Lung (tissue), 12 donors: Measurements from ENCODE around the gene CA10. TPM values are rescaled to one million over a fixed set of nuclear protein-coding genes. Genes with fewer than 3 reads are reported as not detected.
A peak's percentile ranks its signal among the peaks of the same experiment; 100 is the strongest.

ENCODE experiments used
- ATAC-seq: fragments of 200-7000 bp; cut with Tn5 transposase; one replicate; pipeline ENCODE4 v1.9.1; 2020; ENCODE audit warnings: moderate number of reproducible peaks; ENCODE audit not compliant: insufficient read depth, low FRiP score
- DNase-seq, 3 donors: peaks; one replicate each; pipeline ENCODE4 v3.0.0-alpha.2; 2013 to 2017
- H3K27ac ChIP-seq, 2 donors: one replicate each; pipeline ENCODE4 v1.5.1; 2013; ENCODE audit warnings: mild to moderate bottlenecking in 2 of 2, moderate library complexity in 2 of 2, control low read depth in 1 of 2, inconsistent platforms in 1 of 2, low read depth in 1 of 2, low read length in 1 of 2
- H3K27me3 ChIP-seq, 3 donors: one replicate each; pipeline ENCODE4 v1.5.1; 2013; ENCODE audit warnings: low read length in 2 of 3; ENCODE audit not compliant: control insufficient read depth in 3 of 3, insufficient read depth in 3 of 3
- H3K36me3 ChIP-seq, 4 donors: one replicate each; pipeline ENCODE4 v1.5.1; 2013; ENCODE audit warnings: low read length in 4 of 4, mild to moderate bottlenecking in 1 of 4, moderate library complexity in 1 of 4; ENCODE audit not compliant: control insufficient read depth in 4 of 4, insufficient read depth in 4 of 4
- H3K4me1 ChIP-seq, 5 donors: one replicate each; pipeline ENCODE4 v1.5.1; 2013; ENCODE audit warnings: low read length in 5 of 5, mild to moderate bottlenecking in 2 of 5, moderate library complexity in 1 of 5; ENCODE audit not compliant: control insufficient read depth in 5 of 5, insufficient read depth in 5 of 5
- H3K4me3 ChIP-seq: one replicate; pipeline ENCODE4 v1.5.1; 2013; ENCODE audit warnings: mild to moderate bottlenecking, control low read depth, moderate library complexity
- H3K9ac ChIP-seq, 2 donors: one replicate each; pipeline ENCODE4 v1.5.1; 2013; ENCODE audit warnings: low read length in 2 of 2, control low read depth in 1 of 2; ENCODE audit not compliant: insufficient read depth in 1 of 2
- H3K9me3 ChIP-seq, 4 donors: one replicate each; pipeline ENCODE4 v1.5.1; 2013; ENCODE audit warnings: low read length in 3 of 4, mild to moderate bottlenecking in 1 of 4, moderate library complexity in 1 of 4; ENCODE audit not compliant: control insufficient read depth in 4 of 4, insufficient read depth in 3 of 4
- WGBS, 2 donors: extraction: QIAGEN DNeasy Blood & Tissue Kit; methylation state at CpG; one replicate each; pipeline ENCODE4 v1.1.7; 2013; 5-methylcytosine and 5-hydroxymethylcytosine counted together
- polyA plus RNA-seq, 2 donors: library from polyadenylated mRNA; stranded (reverse); fragments of 200-250 nt; gene quantifications; one replicate each; pipeline ENCODE4 v1.2.1, GENCODE V29; 2013
- total RNA-seq, 2 donors: library from RNA; depleted of rRNA in 1 of 2; stranded (reverse); fragments of >200 nt in 1 of 2; gene quantifications; one replicate each; pipeline ENCODE4 v1.2.1, GENCODE V29; 2014 to 2021
- TF ChIP-seq, protein P1 (sequence below): IDR thresholded peaks from 2 replicates; pipeline ENCODE4 v1.5.1; 2012; ENCODE audit warnings: mild to moderate bottlenecking; ENCODE audit errors: control extremely low read depth, extremely low read depth
- donor health status: control.
- donor health status: control.
- donor health status: Bipolar disorder and iron deficiency.
- donor health status: healthy.
- donor health status: DM: yes; HTN: yes; CAD: no.

Gene CA10
- total and polyA plus RNA-seq, 4 donors, result 0.04 to 0.17 TPM; not detected in 2

DNA sequence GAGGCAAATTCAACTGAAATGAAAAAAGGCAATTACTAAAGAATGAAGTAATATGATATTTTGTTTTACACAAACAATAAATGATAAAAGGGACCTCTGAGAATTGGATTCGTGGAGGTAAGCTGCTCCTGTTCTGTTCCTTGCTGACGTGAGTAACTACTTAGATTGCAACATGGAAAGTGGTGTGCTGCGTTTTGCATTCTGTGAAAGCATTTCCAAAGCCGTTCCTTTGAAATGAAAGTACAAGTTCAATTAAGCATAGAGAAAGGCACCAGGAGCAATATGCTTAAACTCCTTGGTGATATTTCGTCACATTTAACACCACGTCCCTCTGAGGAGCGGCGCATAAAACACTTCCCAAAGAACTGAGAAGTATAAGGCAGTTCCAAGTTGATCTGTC, 516.5 kb downstream of the CA10 start:
- 71 to 78% methylated on average over 8 of the region's 8 CpGs for WGBS, 2 donors
- H3K36me3 ChIP-seq, result no peaks in the 10 kb centered on the region

DNA sequence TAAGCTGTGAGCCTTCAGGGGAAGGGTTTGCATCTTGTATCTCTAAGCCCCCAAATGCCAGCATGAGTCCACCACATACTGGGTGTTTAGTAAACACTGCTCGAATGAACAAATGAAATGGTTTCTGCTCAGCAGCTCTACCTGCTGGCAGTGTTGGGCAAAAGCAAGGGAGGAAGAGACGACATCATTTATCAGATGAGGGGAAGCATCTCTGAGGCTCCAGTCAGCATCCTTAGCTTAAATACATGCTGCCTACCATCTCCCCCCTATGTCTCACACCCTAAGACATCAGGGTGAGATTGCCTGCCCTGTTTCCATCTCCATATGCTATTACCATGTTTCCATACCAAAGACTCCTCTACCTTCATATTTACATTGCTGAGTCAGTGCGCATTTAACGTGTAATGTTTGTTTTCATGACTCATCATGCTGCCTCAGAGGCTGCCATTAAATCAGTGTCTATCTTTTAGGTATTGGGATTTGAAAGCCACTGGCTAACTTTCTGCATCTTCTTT, 518.3 kb downstream of the CA10 start:
- 31 to 40% methylated on average over 4 of the region's 4 CpGs for WGBS, 2 donors
- Histone ChIP-seq H3K4me3 (no peak overlapping the region), H3K9ac (no peak overlapping the region), H3K4me1 (peaks cover 0 to 13% (median 0%) of the 10 kb centered on the region in 5 donors), H3K27me3 (peaks cover 0 to 19% (median 8%) of the 10 kb centered on the region in 3 donors), H3K36me3 (no peaks in the 10 kb centered on the region), H3K9me3 (no peaks in the 10 kb centered on the region), H3K27ac (no peak overlapping the region)
- no peak for DNase-seq
- ATAC-seq, result no peak
- TF ChIP-seq, protein P1, sequence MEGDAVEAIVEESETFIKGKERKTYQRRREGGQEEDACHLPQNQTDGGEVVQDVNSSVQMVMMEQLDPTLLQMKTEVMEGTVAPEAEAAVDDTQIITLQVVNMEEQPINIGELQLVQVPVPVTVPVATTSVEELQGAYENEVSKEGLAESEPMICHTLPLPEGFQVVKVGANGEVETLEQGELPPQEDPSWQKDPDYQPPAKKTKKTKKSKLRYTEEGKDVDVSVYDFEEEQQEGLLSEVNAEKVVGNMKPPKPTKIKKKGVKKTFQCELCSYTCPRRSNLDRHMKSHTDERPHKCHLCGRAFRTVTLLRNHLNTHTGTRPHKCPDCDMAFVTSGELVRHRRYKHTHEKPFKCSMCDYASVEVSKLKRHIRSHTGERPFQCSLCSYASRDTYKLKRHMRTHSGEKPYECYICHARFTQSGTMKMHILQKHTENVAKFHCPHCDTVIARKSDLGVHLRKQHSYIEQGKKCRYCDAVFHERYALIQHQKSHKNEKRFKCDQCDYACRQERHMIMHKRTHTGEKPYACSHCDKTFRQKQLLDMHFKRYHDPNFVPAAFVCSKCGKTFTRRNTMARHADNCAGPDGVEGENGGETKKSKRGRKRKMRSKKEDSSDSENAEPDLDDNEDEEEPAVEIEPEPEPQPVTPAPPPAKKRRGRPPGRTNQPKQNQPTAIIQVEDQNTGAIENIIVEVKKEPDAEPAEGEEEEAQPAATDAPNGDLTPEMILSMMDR, result no peak

More for the DNA sequence above, 516.5 kb downstream of the CA10 start:
- H3K27ac ChIP-seq, result no peak overlapping the region
- H3K4me3 ChIP-seq, result no peak overlapping the region
- DNase-seq (no peak), ATAC-seq (no peak)
- H3K9me3 ChIP-seq, result no peaks in the 10 kb centered on the region
- H3K27me3 ChIP-seq, result peaks cover 0 to 19% (median 8%) of the 10 kb centered on the region in 3 donors
- no peak overlapping the region for H3K9ac ChIP-seq
- TF ChIP-seq, protein P1, result no peak
- peaks cover 0 to 13% (median 0%) of the 10 kb centered on the region in 5 donors for H3K4me1 ChIP-seq

DNA sequence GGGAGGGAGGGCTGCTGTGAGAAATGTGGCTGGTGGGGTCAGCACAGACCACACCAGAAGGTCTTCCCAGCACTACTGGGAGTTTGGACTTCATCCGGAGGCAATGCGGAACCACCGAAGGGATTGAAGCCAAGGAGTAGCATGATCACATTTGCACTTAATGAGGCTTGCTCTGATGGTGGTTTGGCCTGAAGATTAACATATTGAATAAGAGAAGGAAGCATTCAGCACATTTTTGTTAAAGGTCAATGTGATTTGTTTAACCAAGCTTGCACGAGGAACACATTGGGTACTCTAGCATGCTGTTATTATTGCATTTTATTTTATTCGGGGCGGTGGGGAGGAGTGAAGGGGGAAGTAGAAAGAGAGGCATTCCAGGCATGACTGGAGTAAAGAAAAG, 519.5 kb downstream of the CA10 start:
- ATAC-seq (no peak), DNase-seq (peak; percentile 44 to 86 (median 73))
- Histone ChIP-seq H3K9me3 (no peaks in the 10 kb centered on the region), H3K4me1 (peaks cover 0 to 13% (median 0%) of the 10 kb centered on the region in 5 donors), H3K9ac (no peak overlapping the region), H3K27me3 (peaks cover 0 to 19% (median 9%) of the 10 kb centered on the region in 3 donors), H3K27ac (no peak overlapping the region), H3K4me3 (no peak overlapping the region), H3K36me3 (no peaks in the 10 kb centered on the region)
- 64 to 68% methylated on average over 6 of the region's 6 CpGs for WGBS, 2 donors
- TF ChIP-seq, protein P1, result no peak

DNA sequence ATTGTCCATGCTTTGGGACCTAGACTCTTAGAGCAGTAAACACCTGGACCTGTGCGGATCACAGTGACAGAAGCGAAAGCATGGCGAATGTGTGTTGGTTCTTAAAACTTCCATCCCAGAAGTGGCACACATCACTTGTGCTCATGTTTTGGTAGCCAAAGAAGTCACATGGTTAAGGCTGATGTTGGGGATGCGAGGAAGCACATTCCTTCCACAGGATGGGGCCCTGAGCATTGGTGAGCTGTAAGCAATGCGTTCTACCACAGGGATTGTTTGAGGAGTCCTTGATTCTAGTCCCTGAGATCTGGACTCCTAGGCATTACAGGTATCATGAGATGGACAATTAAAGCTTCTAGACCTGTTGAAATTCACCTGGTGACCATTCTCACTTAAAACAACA, 522.2 kb downstream of the CA10 start:
- DNase-seq (no peak), ATAC-seq (no peak)
- H3K27me3 ChIP-seq, result peaks cover 0 to 12% (median 9%) of the 10 kb centered on the region in 3 donors
- H3K4me3 ChIP-seq, result no peak overlapping the region
- peaks cover 0 to 13% (median 0%) of the 10 kb centered on the region in 5 donors for H3K4me1 ChIP-seq
- TF ChIP-seq, protein P1, result no peak
- H3K9ac ChIP-seq, result no peak overlapping the region
- H3K9me3 ChIP-seq, result no peaks in the 10 kb centered on the region
- no peak overlapping the region for H3K27ac ChIP-seq
- no peaks in the 10 kb centered on the region for H3K36me3 ChIP-seq
- 81 to 89% methylated on average over 5 of the region's 5 CpGs for WGBS, 2 donors
